WTC11 (cell line): Measurements from ENCODE around the gene POLR3GL. TPM values are rescaled to one million over a fixed set of nuclear protein-coding genes. Genes with fewer than 3 reads are reported as not detected.
A peak's percentile ranks its signal among the peaks of the same experiment; 100 is the strongest.

ENCODE experiments used
- ATAC-seq: fragments of 200-7000 bp; cut with Tn5 transposase; 2 replicates; pipeline ENCODE4 v1.10.0; 2021; ENCODE audit warnings: mild to moderate bottlenecking, moderate library complexity
- CTCF ChIA-PET: fragments of 300-600 bp; sonication (Branson Sonifier 250); formaldehyde crosslinking; loops from one replicate; lab custom pipeline; 2021; ENCODE audit warnings: antibody characterized with exemption; lab: Charles Lee
- POLR2A ChIA-PET: fragments of 350-600 bp; sonication (Branson Sonifier 250); formaldehyde crosslinking; loops from one replicate; lab custom pipeline; 2021; ENCODE audit warnings: antibody characterized with exemption; lab: Charles Lee
- DNase-seq: peaks from one replicate; pipeline ENCODE4 v3.0.0; 2021; ENCODE audit warnings: low spot score
- H3K27ac Mint-ChIP-seq: 2 replicates; pipeline ENCODE4 v1.8.0; 2021; ENCODE audit warnings: mixed read lengths
- H3K27me3 Mint-ChIP-seq: 2 replicates; pipeline ENCODE4 v1.8.0; 2021; ENCODE audit warnings: low read depth, mild to moderate bottlenecking, moderate library complexity, mixed read lengths
- H3K36me3 Mint-ChIP-seq: 2 replicates; pipeline ENCODE4 v1.8.0; 2021; ENCODE audit warnings: mixed read lengths
- H3K4me1 Mint-ChIP-seq: 2 replicates; pipeline ENCODE4 v1.8.0; 2022; ENCODE audit warnings: mixed read lengths
- H3K4me3 Mint-ChIP-seq: 2 replicates; pipeline ENCODE4 v1.8.0; 2021; ENCODE audit warnings: mild to moderate bottlenecking, moderate library complexity, mixed read lengths
- H3K9me3 Mint-ChIP-seq: 2 replicates; pipeline ENCODE4 v1.8.0; 2021; ENCODE audit warnings: mixed read lengths
- ARID4B ChIP-seq: sonication (generic); formaldehyde crosslinking; IDR thresholded peaks from 2 replicates; pipeline ENCODE4 v1.8.0; 2023; ENCODE audit warnings: missing genetic modification reagents, mild to moderate bottlenecking, borderline replicate concordance
- ATF1 ChIP-seq: sonication (generic); formaldehyde crosslinking; IDR thresholded peaks from 2 replicates; pipeline ENCODE4 v1.8.1; 2023; ENCODE audit warnings: mild to moderate bottlenecking, moderate library complexity, missing genetic modification reagents
- CTCF ChIP-seq: fragments of 200-600 bp; IDR thresholded peaks from 2 replicates; pipeline ENCODE4 v1.8.0; 2022; ENCODE audit warnings: antibody characterized with exemption
- E2F1 ChIP-seq: sonication (generic); formaldehyde crosslinking; IDR thresholded peaks from 2 replicates; pipeline ENCODE4 v1.8.0; 2022; ENCODE audit warnings: mild to moderate bottlenecking, missing genetic modification reagents
- ESRRA ChIP-seq: sonication (generic); formaldehyde crosslinking; IDR thresholded peaks from 2 replicates; pipeline ENCODE4 v1.8.1; 2022; ENCODE audit warnings: mild to moderate bottlenecking, missing genetic modification reagents, borderline replicate concordance
- FOXP1 ChIP-seq: sonication (generic); formaldehyde crosslinking; IDR thresholded peaks from 2 replicates; pipeline ENCODE4 v1.8.0; 2022; ENCODE audit warnings: missing genetic modification reagents, mild to moderate bottlenecking, moderate library complexity, borderline replicate concordance
- GABPB1 ChIP-seq: sonication (generic); formaldehyde crosslinking; IDR thresholded peaks from 2 replicates; pipeline ENCODE4 v1.8.1; 2023; ENCODE audit warnings: mild to moderate bottlenecking, missing genetic modification reagents
- JAZF1 ChIP-seq: fragments of 250-450 bp; sonication (Bioruptor Pico); IDR thresholded peaks from 2 replicates; pipeline ENCODE4 v1.9.0; 2021; ENCODE audit warnings: moderate library complexity, mild to moderate bottlenecking, inconsistent platforms
- JUN ChIP-seq: sonication (generic); formaldehyde crosslinking; IDR thresholded peaks from 2 replicates; pipeline ENCODE4 v1.8.0; 2023; ENCODE audit warnings: mild to moderate bottlenecking, missing genetic modification reagents
- MXD4 ChIP-seq: fragments of 250-450 bp; sonication (Bioruptor Pico); IDR thresholded peaks from 2 replicates; pipeline ENCODE4 v1.8.0; 2021; ENCODE audit warnings: mild to moderate bottlenecking, moderate library complexity, borderline replicate concordance
- NFYB ChIP-seq: sonication (generic); formaldehyde crosslinking; conservative IDR thresholded peaks from 2 replicates; pipeline ENCODE4 v1.8.0; 2022; ENCODE audit warnings: low read depth, missing genetic modification reagents
- NR3C1 ChIP-seq: sonication (generic); formaldehyde crosslinking; conservative IDR thresholded peaks from 2 replicates; pipeline ENCODE4 v1.8.1; 2023; ENCODE audit warnings: low read depth, mild to moderate bottlenecking, missing genetic modification reagents
- PRRX2 ChIP-seq: fragments of 250-450 bp; sonication (Bioruptor Pico); IDR thresholded peaks from 2 replicates; pipeline ENCODE4 v1.8.0; 2021; ENCODE audit warnings: mild to moderate bottlenecking
- ZNF121 ChIP-seq: sonication (generic); formaldehyde crosslinking; IDR thresholded peaks from 2 replicates; pipeline ENCODE4 v1.8.0; 2023; ENCODE audit warnings: missing genetic modification reagents
- ZNF232 ChIP-seq: sonication (generic); formaldehyde crosslinking; IDR thresholded peaks from 2 replicates; pipeline ENCODE4 v1.8.0; 2022; ENCODE audit warnings: mild to moderate bottlenecking, missing genetic modification reagents
- ZNF425 ChIP-seq: fragments of 250-450 bp; sonication (Bioruptor Pico); conservative IDR thresholded peaks from 2 replicates; pipeline ENCODE4 v1.9.0; 2021; ENCODE audit warnings: mild to moderate bottlenecking
- ZSCAN18 ChIP-seq: fragments of 250-450 bp; sonication (Bioruptor Pico); IDR thresholded peaks from 2 replicates; pipeline ENCODE4 v2.1.2; 2022; ENCODE audit warnings: mild to moderate bottlenecking, moderate library complexity
- total RNA-seq: library from RNA; stranded (reverse); gene quantifications from 3 replicates; pipeline ENCODE4 v1.2.3, GENCODE V29; 2021
- TF ChIP-seq, protein P1 (sequence below): sonication (generic); formaldehyde crosslinking; IDR thresholded peaks from 2 replicates; pipeline ENCODE4 v1.8.0; 2022; ENCODE audit warnings: mild to moderate bottlenecking, missing genetic modification reagents

POLR3GL gene
- total RNA-seq, 1 experiment from 2014 or later, result 3.8 TPM

DNA sequence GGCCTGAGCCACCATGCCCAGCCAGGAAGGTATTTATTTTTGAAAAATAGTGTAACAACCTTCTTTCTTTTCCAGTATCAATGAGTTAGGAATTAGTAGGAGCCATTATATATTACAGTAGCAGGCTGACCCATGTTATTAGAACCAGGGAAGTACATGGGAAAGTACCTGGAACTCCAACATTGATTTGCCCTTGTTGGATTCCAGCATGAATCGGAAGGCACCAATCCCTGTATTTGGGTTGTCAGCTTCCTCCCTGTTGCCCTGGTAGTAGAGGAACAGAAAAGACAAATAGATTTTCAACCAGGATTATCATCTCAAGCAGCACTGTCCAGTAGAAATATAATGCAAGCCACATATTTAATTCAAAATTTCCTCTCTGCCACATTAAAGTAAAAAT lies 27.1 kb upstream of the POLR3GL start:
- ATAC-seq (no peak), DNase-seq (no peak)
- TF ChIP-seq PRRX2 (CRISPR knock-in tag) (no peak), ARID4B (CRISPR knock-in tag) (no peak), NR3C1 (no peak), MXD4 (CRISPR knock-in tag) (no peak), ZNF232 (CRISPR knock-in tag) (no peak), ZNF425 (CRISPR knock-in tag) (no peak), GABPB1 (CRISPR knock-in tag) (no peak)
- TF ChIP-seq, protein P1, sequence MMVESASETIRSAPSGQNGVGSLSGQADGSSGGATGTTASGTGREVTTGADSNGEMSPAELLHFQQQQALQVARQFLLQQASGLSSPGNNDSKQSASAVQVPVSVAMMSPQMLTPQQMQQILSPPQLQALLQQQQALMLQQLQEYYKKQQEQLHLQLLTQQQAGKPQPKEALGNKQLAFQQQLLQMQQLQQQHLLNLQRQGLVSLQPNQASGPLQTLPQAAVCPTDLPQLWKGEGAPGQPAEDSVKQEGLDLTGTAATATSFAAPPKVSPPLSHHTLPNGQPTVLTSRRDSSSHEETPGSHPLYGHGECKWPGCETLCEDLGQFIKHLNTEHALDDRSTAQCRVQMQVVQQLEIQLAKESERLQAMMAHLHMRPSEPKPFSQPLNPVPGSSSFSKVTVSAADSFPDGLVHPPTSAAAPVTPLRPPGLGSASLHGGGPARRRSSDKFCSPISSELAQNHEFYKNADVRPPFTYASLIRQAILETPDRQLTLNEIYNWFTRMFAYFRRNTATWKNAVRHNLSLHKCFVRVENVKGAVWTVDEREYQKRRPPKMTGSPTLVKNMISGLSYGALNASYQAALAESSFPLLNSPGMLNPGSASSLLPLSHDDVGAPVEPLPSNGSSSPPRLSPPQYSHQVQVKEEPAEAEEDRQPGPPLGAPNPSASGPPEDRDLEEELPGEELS (CRISPR knock-in tag), result no peak
- no peaks in the 10 kb centered on the region for H3K9me3 Mint-ChIP-seq
- CTCF ChIA-PET, result interaction anchor here (1.0 to 2.1 kb wide), 2 partner anchors 45 to 46 kb away, joined by 3 to 5 read pairs; no protein-coding TSS in a partner anchor
- H3K36me3 Mint-ChIP-seq, result no peaks in the 10 kb centered on the region
- POLR2A ChIA-PET, result interaction anchor here (0.6 to 1.8 kb wide), 2 partner anchors 10 to 101 kb away, joined by 3 to 7 read pairs; partner anchors contain the start of gene RBM8A
- H3K4me3 Mint-ChIP-seq, result no peak overlapping the region
- H3K4me1 Mint-ChIP-seq, result peaks cover 17% of the 10 kb centered on the region
- H3K27me3 Mint-ChIP-seq, result no peaks in the 10 kb centered on the region; the same call in 1 of the 2 replicates
- H3K27ac Mint-ChIP-seq, result peak overlapping the region; percentile 29; the same call in 1 of the 2 replicates

DNA sequence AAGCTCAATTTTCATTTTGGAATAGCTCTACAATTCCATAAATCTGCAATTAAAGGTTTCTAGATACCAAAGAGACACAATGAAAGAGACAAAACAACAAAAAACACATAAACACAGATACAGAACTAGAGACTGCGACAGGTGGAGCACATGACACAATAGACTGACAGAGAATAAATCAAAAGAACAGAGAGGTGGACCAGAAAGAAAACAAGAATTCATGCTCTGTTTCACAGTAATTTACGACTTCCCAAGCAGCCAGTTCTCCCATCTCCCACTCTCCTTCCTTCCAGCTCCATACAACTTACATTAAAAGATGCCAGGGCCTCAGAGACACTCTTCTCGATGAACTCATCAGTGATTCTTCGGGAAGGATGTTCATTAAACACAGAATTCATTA lies 22.1 kb upstream of the POLR3GL start:
- no peak overlapping the region for H3K4me3 Mint-ChIP-seq
- H3K4me1 Mint-ChIP-seq, result peaks cover 7% of the 10 kb centered on the region
- no peak for ATAC-seq
- H3K27me3 Mint-ChIP-seq, result no peaks in the 10 kb centered on the region
- H3K36me3 Mint-ChIP-seq, result no peaks in the 10 kb centered on the region
- DNase-seq, result no peak
- H3K9me3 Mint-ChIP-seq, result no peaks in the 10 kb centered on the region
- CTCF ChIA-PET, result interaction anchor here (0.6 to 1.9 kb wide), 3 partner anchors 35 to 91 kb away, joined by 3 to 5 read pairs (median 4); no protein-coding TSS in a partner anchor
- no peak for TF ChIP-seq ATF1 (CRISPR knock-in tag)
- no peak for TF ChIP-seq FOXP1 (CRISPR knock-in tag)
- TF ChIP-seq CTCF, result no peak
- no peak for TF ChIP-seq JUN
- no peak for TF ChIP-seq ZNF121
- TF ChIP-seq ZSCAN18 (CRISPR knock-in tag), result no peak
- no peak for TF ChIP-seq E2F1 (CRISPR knock-in tag)
- TF ChIP-seq ESRRA (CRISPR knock-in tag), result no peak
- TF ChIP-seq NFYB (CRISPR knock-in tag), result no peak
- TF ChIP-seq JAZF1 (CRISPR knock-in tag), result no peak
- no peak overlapping the region for H3K27ac Mint-ChIP-seq
- POLR2A ChIA-PET, result interaction anchor here (0.7 to 1.3 kb wide), 2 partner anchors 15 to 35 kb away, joined by 3 read pairs; partner anchors contain the start of gene RBM8A
